GM12878 (cell line): ENCODE measurements around the gene NBDY.

Source experiments
- BHLHE40 ChIP-seq, 2 experiments: fragments of 450-650 bp in 1 of 2; IDR thresholded peaks; 2 replicates each; pipeline ENCODE4 v1.6.1; 2011 to 2017; ENCODE audit warnings: low read depth in 2 of 2, borderline replicate concordance in 1 of 2, improper control_type of control experiment in 1 of 2, low read length in 1 of 2, mild to moderate bottlenecking in 1 of 2
- MEF2A ChIP-seq: IDR thresholded peaks from 2 replicates; pipeline ENCODE4 v1.6.1; 2011; ENCODE audit warnings: low read depth, mild to moderate bottlenecking, low read length, moderate library complexity; ENCODE audit not compliant: insufficient read depth
- NFIC ChIP-seq: IDR thresholded peaks from 2 replicates; pipeline ENCODE4 v1.6.1; 2012; ENCODE audit warnings: low read depth, mild to moderate bottlenecking, inconsistent platforms, low read length, moderate library complexity
- NFYA ChIP-seq: IDR thresholded peaks from 2 replicates; pipeline ENCODE4 v1.6.1; 2011; ENCODE audit warnings: low read depth, mild to moderate bottlenecking, low read length, improper control_type of control experiment, borderline replicate concordance
- POLR2A ChIP-seq: IDR thresholded peaks from 2 replicates; pipeline ENCODE4 v1.6.1; 2011; ENCODE audit warnings: low read depth, mild to moderate bottlenecking, low read length
- TAF1 ChIP-seq: IDR thresholded peaks from 2 replicates; pipeline ENCODE4 v1.6.1; 2011; ENCODE audit warnings: mild to moderate bottlenecking, low read depth, low read length, borderline replicate concordance
- YY1 ChIP-seq: IDR thresholded peaks from 2 replicates; pipeline ENCODE4 v1.6.1; 2011; ENCODE audit warnings: low read depth, mild to moderate bottlenecking, low read length
- TF ChIP-seq, protein P1 (sequence below), 3 experiments: IDR thresholded peaks in 2 of 3; conservative IDR thresholded peaks in 1 of 3; 2 replicates each; pipeline ENCODE4 v1.5.1; 2011; ENCODE audit warnings: low read depth in 3 of 3, low read length in 3 of 3, mild to moderate bottlenecking in 3 of 3, control low read depth in 2 of 3, moderate library complexity in 2 of 3, inconsistent platforms in 1 of 3, mixed read lengths in 1 of 3; ENCODE audit not compliant: control insufficient read depth in 2 of 3, insufficient read depth in 1 of 3; ENCODE audit errors: extremely low read depth in 1 of 3
- TF ChIP-seq, protein P2 (sequence below): fragments of 450-650 bp; conservative IDR thresholded peaks from 2 replicates; pipeline ENCODE4 v1.6.1; 2017; ENCODE audit warnings: mild to moderate bottlenecking, moderate library complexity

DNA sequence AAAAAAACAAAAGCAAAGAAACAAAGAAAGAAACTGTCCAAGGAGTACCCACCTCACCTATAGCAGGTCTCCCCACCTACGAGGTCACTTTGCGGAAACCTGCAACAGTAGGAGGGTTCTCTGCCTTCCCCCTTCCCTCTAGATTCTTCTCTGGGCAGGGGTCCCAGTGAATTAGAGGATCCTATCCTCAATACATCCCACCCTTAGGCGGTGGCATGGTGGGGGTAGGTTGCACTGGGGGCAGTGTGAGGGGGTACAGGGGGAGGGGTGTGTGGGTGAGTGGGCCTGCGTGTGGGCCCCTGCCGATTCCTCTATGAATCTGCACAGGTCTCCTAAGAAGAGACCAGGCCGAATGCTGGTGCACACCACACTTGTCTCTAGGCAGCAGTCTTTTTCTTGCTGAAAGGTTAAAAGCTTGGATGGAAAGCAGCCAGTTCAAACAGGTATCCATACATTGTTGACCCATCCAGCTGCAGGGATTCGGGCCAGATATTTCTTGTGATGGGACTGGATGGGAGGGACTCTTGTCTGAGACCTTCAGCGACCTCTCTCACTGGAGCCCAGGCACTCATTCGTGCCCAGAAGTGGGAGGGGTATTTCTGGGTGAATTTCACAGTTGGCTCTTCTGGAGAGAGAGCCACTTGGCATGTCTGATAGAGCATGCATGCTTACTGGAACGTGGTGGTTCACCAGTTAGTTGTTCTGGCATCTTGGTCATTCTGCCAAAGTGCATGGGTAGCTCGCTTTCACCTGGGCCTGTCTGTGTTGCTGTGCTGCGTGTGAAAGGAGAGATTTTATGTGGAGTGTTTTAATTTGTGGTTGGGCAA is 65.6 kb downstream of the NBDY start:
- TF ChIP-seq NFYA (no peak), MEF2A (no peak), BHLHE40 (IDR thresholded peaks at IDR 0.05; ENCODE audit: borderline replicate concordance in 1 of 2, low read depth in 2 of 2, low read length in 1 of 2) (no peak), POLR2A (no peak), YY1 (no peak), TAF1 (no peak), NFIC (no peak)
- TF ChIP-seq, protein P1, sequence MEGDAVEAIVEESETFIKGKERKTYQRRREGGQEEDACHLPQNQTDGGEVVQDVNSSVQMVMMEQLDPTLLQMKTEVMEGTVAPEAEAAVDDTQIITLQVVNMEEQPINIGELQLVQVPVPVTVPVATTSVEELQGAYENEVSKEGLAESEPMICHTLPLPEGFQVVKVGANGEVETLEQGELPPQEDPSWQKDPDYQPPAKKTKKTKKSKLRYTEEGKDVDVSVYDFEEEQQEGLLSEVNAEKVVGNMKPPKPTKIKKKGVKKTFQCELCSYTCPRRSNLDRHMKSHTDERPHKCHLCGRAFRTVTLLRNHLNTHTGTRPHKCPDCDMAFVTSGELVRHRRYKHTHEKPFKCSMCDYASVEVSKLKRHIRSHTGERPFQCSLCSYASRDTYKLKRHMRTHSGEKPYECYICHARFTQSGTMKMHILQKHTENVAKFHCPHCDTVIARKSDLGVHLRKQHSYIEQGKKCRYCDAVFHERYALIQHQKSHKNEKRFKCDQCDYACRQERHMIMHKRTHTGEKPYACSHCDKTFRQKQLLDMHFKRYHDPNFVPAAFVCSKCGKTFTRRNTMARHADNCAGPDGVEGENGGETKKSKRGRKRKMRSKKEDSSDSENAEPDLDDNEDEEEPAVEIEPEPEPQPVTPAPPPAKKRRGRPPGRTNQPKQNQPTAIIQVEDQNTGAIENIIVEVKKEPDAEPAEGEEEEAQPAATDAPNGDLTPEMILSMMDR (IDR thresholded peaks at IDR 0.05 in 2 of 3, conservative IDR thresholded peaks at IDR 0.05 in 1 of 3; ENCODE audit: control insufficient read depth in 2 of 3, extremely low read depth in 1 of 3, insufficient read depth in 1 of 3, low read depth in 3 of 3, low read length in 3 of 3): no peak
- TF ChIP-seq, protein P2, sequence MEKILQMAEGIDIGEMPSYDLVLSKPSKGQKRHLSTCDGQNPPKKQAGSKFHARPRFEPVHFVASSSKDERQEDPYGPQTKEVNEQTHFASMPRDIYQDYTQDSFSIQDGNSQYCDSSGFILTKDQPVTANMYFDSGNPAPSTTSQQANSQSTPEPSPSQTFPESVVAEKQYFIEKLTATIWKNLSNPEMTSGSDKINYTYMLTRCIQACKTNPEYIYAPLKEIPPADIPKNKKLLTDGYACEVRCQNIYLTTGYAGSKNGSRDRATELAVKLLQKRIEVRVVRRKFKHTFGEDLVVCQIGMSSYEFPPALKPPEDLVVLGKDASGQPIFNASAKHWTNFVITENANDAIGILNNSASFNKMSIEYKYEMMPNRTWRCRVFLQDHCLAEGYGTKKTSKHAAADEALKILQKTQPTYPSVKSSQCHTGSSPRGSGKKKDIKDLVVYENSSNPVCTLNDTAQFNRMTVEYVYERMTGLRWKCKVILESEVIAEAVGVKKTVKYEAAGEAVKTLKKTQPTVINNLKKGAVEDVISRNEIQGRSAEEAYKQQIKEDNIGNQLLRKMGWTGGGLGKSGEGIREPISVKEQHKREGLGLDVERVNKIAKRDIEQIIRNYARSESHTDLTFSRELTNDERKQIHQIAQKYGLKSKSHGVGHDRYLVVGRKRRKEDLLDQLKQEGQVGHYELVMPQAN: no peak
